NK-92 treated with Interleukin-12 subunit alpha and Interleukin-12 subunit beta, amount 100 ng/mL, for 24 hours (cell line): ENCODE data around the gene NLRC5.
"Not testable (repeated sequence)": the region's sequence is repeated elsewhere in the genome, so short reads cannot be mapped to it uniquely, and the experiment has no call there.

Experiments
- DNase-seq: peaks from one replicate; lab custom pipeline; 2025; lab: John Stamatoyannopoulos, UW

Gene NLRC5

GRCh38 chr16:57099965-57100364 lies 110.6 kb downstream of the NLRC5 start:
- DNase-seq = not testable (repeated sequence)

DNA sequence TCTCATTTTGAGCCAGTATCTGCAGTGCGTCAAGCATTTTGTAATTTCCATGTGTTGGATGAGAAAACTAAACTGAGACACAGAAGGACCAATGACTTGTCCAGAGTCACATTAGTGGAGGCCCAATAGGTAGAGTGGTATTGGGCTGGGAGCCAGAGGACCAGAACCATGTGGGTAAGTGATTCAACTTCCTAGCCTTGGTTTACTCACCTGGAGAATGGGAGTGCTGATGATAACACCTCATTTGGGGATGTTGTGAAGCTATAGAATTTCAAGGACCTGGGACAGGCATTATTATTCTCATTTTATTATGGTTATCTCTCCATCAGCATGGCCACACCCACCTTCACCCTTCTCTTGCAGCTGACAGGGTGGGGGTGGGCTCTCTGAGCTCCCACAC lies 111.1 kb downstream of the NLRC5 start:
- no peak for DNase-seq

DNA sequence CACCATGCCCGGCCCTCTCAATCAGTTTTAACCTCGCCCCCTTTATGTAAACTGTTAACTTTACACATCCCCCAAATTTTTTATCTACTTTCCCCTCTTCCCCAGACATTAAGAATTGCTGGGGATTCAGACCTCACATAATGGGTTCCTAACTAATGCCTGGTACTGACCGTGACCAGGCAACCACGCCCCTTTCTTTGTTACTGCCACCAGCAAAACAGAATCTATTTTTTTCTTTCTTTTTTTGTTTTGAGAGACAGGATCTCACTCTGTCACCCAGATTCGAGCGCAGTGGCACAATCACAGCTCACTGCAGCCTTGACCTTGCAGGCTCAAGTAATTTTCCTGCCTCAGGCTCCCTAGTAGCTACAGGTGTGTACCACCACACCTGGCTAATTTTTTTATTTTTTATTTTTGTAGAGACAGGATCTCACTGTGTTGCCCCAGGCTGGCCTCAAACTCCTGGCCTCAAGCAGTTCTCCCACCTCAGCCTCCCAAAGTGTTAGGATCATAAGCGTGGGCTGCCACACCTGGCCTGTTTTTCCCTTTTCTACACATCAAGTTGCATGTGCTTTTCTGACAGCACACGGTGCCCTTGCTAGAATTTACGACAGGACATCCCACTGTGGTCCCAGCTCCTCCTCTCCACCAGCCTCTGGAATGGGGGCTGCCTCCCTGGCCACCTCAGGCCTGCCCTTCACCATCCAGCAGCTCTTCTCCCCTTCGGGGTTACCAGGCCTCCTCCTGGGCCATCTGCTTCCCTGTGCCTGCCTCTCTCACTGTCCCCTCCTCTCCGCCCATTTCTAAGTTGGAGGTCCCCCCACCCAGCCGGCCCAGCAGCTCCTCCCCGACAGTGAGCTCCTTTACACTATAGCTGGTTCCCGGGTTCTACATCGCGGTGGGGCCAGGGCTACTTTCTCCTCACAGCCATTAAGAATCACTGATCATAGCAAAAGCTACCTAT lies 113.8 kb downstream of the NLRC5 start:
- DNase-seq = no peak

GRCh38 chr16:57104706-57105105 lies 115.3 kb downstream of the NLRC5 start:
- DNase-seq = no peak

- no peak for DNase-seq
These were observed 115.8 kb downstream of the NLRC5 start for GRCh38 chr16:57105184-57105583.

- no peak for DNase-seq
These were observed 117.4 kb downstream of the NLRC5 start for GRCh38 chr16:57106767-57107166.

DNA sequence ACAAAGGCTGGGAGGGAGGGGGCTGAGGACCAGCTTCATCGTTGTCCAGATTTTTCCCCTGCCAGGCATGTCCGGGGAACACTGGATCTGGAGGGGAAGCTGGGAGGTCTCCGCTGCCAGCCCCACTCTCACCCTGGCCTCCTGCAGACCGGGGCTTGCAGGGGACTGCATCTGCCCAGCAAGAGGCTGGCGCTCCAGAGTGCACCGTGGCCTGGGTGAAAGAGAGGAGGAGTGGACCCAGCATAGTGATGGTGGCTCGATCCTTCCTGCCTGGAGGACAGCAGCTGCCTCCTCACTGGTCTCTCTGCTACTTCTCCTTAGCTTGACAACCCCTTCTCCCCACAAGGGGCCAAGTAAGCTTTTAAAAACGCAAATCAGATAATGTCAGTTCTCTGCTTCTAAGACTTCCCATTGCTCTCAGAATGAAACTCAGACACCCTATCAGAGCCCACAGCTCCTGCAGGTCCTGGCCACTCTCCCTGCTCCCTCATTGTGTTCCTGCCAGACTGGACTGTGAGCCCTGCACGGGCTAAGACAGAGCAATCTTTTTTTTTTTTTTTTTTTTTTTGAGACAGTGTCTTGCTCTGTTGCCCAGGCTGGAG lies 118.1 kb downstream of the NLRC5 start:
- DNase-seq = no peak

GRCh38 chr16:57108432-57108831 lies 119.1 kb downstream of the NLRC5 start:
- no peak for DNase-seq

- not testable (repeated sequence) for DNase-seq
These were observed 120.1 kb downstream of the NLRC5 start for GRCh38 chr16:57109259-57110105.

GRCh38 chr16:57110937-57111336 lies 121.6 kb downstream of the NLRC5 start:
- no peak for DNase-seq

DNA sequence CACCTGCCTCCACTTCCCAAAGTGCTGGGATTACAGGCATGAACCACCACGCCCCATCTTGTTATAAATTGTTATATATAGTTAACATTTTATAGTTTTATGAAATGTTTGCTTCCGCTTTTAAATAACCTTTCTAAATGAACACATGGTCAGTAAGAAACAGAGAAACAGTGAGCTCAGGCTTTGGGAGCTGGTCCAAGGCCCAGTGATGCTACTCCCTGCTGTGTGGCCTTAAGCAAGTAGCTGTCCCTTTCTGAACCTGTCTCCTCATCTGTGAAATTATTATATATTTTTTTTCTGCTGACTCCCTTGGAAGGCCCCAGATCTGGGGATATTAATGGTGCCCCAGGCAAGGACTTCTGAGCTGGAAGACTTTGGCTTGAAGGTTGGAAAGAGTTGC lies 122.1 kb downstream of the NLRC5 start:
- no peak for DNase-seq

GRCh38 chr16:57112403-57113041 lies 123.2 kb downstream of the NLRC5 start:
- DNase-seq = no peak

GRCh38 chr16:57113042-57113453 lies 123.7 kb downstream of the NLRC5 start:
- DNase-seq = no peak

- no peak for DNase-seq
These were observed 124.3 kb downstream of the NLRC5 start for GRCh38 chr16:57113664-57114063.

- DNase-seq = no peak
These were observed 125.8 kb downstream of the NLRC5 start for GRCh38 chr16:57115168-57115513.

DNA sequence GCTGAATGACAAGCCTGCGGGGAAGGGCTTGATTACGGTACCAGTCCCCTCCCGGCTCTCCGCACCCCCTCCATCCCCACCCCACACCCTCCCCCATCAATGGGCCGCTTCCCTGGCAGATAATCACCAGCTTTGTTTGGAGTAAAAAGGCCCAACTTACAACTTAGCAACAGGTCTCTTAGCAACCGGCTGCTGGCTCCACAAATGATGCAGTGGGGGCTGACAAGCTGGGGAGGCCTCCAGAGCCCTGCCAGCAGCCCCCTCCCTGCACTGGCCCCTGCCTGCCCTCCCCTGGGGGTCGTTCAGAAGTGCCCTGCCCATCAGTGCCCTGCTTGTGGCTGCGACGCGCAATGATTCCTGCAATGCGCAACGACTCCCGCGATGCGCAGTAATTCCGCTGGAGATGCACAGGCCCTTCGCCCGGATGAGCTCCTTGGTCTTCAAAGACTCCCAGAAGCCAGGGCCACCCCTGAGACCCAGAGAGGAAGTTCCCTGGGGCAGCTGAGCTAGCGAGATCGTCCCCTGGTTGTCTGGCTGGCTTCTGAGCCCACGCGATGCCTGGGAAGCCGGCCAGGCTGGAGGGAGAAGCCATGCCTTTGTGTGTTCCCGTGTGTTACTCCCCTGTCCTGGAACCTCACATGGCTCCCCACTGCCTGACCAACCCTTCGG lies 126.3 kb downstream of the NLRC5 start:
- no peak for DNase-seq

GRCh38 chr16:57118461-57119084 lies 129.2 kb downstream of the NLRC5 start:
- DNase-seq = no peak

DNA sequence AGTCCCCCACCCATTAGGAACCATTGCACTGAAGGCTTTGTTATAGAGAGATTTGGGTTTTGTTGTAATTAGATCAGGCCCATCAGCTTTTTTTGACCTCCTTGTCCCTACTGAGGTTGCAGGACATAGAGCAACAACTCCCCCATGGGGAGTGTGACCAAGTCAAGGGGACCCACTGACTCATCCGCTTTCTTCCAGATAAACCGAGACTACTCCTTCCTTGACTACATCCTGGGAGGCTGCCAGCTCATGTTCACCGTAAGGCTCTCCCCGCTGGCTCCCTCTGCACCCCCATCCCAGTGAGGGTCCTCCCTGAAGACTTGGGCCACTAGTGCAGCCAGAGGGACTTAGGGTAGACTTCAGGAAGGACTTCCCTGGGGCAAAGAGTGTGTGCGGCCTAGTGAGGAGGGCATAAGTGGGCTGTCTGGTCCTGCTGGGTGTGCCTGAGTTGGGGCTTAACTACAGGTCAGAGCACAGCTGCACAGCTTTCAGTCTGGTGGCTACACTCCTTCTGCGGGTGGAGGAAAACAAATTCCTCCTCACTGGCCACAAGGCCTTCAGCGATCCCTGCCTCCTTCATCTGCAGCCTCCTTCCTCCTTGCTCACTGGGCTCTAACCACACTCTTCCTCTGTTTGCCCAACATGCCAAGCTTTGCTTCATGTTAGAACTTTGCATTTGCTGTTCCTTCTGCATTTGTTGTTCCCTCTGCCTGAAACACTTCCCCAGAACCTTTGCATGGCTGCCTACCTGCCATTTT lies 134.0 kb downstream of the NLRC5 start:
- DNase-seq = no peak

DNA sequence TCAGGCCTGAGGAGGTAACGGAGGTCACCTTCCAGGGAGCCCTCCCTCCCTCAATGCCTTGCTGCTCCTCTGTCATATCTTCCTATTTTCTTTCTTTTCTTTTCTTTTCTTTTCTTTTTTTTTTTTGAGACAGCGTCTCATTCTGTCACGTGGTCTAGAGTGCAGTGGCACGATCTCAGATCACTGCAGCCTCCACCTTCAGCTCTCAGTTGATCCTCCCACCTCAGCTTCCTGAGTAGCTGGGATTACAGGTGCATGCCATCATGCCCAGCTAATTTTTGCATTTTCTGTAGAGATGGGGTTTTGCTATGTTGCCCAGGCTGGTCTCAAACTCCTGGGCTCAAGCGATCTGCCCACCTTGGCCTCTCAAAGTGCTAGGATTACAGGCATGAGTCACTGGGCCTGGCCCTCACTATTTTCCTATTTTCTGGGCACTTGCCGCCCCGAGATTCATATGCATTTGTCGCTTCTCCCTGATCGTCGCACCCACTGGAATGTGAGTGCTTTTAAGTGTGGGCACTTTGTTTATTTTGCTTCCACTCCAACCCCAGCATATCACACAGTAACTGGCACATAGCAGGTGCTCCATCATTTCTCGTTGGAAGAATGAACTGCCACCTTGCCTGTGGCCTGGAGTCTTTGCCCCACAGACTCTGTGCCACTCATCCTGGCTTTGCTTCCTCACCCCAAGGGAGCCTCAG lies 134.8 kb downstream of the NLRC5 start:
- no peak for DNase-seq

DNA sequence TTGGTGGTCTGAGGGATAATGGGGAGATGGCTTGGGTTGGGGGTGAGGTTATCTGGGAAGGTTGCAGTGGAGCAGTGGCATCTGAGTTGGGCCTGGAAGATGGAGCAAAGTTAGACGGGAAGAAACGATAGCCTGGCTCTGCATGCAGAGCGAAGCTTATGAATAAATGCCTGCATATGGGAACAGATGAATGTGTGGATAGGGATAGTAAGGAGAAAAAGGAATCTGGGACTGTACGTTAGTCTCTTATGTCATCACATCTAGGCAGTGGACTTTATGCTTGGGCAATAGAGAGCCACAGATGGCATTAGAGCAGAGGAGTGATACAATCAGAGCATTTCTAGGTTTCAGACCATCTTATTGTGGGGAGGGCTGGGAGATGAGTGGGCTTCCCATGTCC lies 136.0 kb downstream of the NLRC5 start:
- no peak for DNase-seq
